Liver (tissue), 9 donors: ENCODE data around the gene SMAD5. TPM values are rescaled to one million over a fixed set of nuclear protein-coding genes. Genes with fewer than 3 reads are reported as not detected.

ENCODE experiments used
- DNase-seq: peaks from one replicate; pipeline ENCODE4 v3.0.0-alpha.2; 2017; ENCODE audit warnings: low spot score
- H3K27ac ChIP-seq, 2 donors: one replicate each; pipeline ENCODE4 v1.7.0; 2013; ENCODE audit warnings: inconsistent platforms in 2 of 2, low read length in 2 of 2, control low read depth in 1 of 2, low read depth in 1 of 2, mild to moderate bottlenecking in 1 of 2
- H3K27me3 ChIP-seq, 4 donors: one replicate each; pipeline versions ENCODE4 v1.6.1 to v1.7.0; 2013; ENCODE audit warnings: low read length in 3 of 4, inconsistent platforms in 1 of 4, mild to moderate bottlenecking in 1 of 4, moderate library complexity in 1 of 4; ENCODE audit not compliant: control insufficient read depth in 4 of 4, insufficient read depth in 4 of 4
- H3K36me3 ChIP-seq, 4 donors: one replicate each; pipeline versions ENCODE4 v1.6.1 to v1.7.0; 2013; ENCODE audit warnings: low read length in 3 of 4, mild to moderate bottlenecking in 3 of 4, low read depth in 1 of 4, moderate library complexity in 1 of 4; ENCODE audit not compliant: control insufficient read depth in 4 of 4, insufficient read depth in 3 of 4
- H3K4me1 ChIP-seq, 4 donors: one replicate each; pipeline versions ENCODE4 v1.6.1 to v1.7.0; 2013; ENCODE audit warnings: low read length in 3 of 4, mild to moderate bottlenecking in 3 of 4, moderate library complexity in 1 of 4; ENCODE audit not compliant: control insufficient read depth in 4 of 4, insufficient read depth in 4 of 4
- H3K4me3 ChIP-seq, 3 donors: one replicate each; pipeline versions ENCODE4 v1.6.1 to v1.7.0; 2013; ENCODE audit warnings: low read length in 3 of 3, control low read depth in 1 of 3, low read depth in 1 of 3, mild to moderate bottlenecking in 1 of 3
- H3K9ac ChIP-seq, 2 donors: one replicate each; pipeline ENCODE4 v1.7.0; 2013; ENCODE audit warnings: low read length in 2 of 2, mild to moderate bottlenecking in 2 of 2, moderate library complexity in 2 of 2, control low read depth in 1 of 2, low read depth in 1 of 2
- H3K9me3 ChIP-seq, 4 donors: one replicate each; pipeline versions ENCODE4 v1.6.1 to v1.7.0; 2013; ENCODE audit warnings: low read length in 3 of 4; ENCODE audit not compliant: control insufficient read depth in 4 of 4
- CTCF ChIP-seq: fragments of 150-350 bp; IDR thresholded peaks from 2 replicates; pipeline ENCODE4 v1.5.1; 2017; ENCODE audit warnings: improper control_type of control experiment, low read depth, low read length; ENCODE audit not compliant: missing input control
- EGR1 ChIP-seq, 2 donors: IDR thresholded peaks; 2 replicates each; pipeline ENCODE4 v1.6.1; 2016 to 2018; ENCODE audit warnings: antibody characterized with exemption in 2 of 2, low read depth in 2 of 2
- FOXA1 ChIP-seq: IDR thresholded peaks from 2 replicates; pipeline ENCODE4 v1.6.1; 2016; ENCODE audit warnings: antibody characterized with exemption
- FOXA2 ChIP-seq: IDR thresholded peaks from 2 replicates; pipeline ENCODE4 v1.6.1; 2016; ENCODE audit warnings: antibody characterized with exemption
- GABPA ChIP-seq, 2 donors: IDR thresholded peaks in 1 of 2; conservative IDR thresholded peaks in 1 of 2; 2 replicates each; pipeline ENCODE4 v1.6.1; 2016; ENCODE audit warnings: antibody characterized with exemption in 2 of 2, mild to moderate bottlenecking in 1 of 2, moderate library complexity in 1 of 2
- JUND ChIP-seq, 2 donors: IDR thresholded peaks; 2 replicates each; pipeline ENCODE4 v1.6.1; 2016; ENCODE audit warnings: antibody characterized with exemption in 2 of 2
- MAX ChIP-seq: IDR thresholded peaks from 2 replicates; pipeline ENCODE4 v1.6.1; 2016; ENCODE audit warnings: antibody characterized with exemption
- RAD21 ChIP-seq, 2 donors: IDR thresholded peaks; 2 replicates each; pipeline ENCODE4 v1.6.1; 2016; ENCODE audit warnings: antibody characterized with exemption in 2 of 2, mild to moderate bottlenecking in 2 of 2
- SP1 ChIP-seq: IDR thresholded peaks from 2 replicates; pipeline ENCODE4 v1.6.1; 2018; ENCODE audit warnings: antibody characterized with exemption, mild to moderate bottlenecking
- TAF1 ChIP-seq: conservative IDR thresholded peaks from 2 replicates; pipeline ENCODE4 v1.6.1; 2016; ENCODE audit warnings: antibody characterized with exemption, mild to moderate bottlenecking
- ZBTB33 ChIP-seq: IDR thresholded peaks from 2 replicates; pipeline ENCODE4 v1.6.1; 2016; ENCODE audit warnings: antibody characterized with exemption
- WGBS: extraction: QIAGEN DNeasy Blood & Tissue Kit; methylation state at CpG from one replicate; pipeline ENCODE4 v1.1.7; 2013; 5-methylcytosine and 5-hydroxymethylcytosine counted together
- polyA plus RNA-seq, 2 donors: library from polyadenylated mRNA; stranded (reverse) in 1 of 2; unstranded in 1 of 2; fragments of 200-250 nt in 1 of 2; fragments of >200 nt in 1 of 2; fragmentation: Nextera tagmentation in 1 of 2; extraction: Ambion mirVana in 1 of 2; gene quantifications; one replicate each; pipeline versions ENCODE4 v1.2.1 to v1.2.3, GENCODE V29; 2013 to 2015
- total RNA-seq, 2 donors: library from RNA; depleted of rRNA; stranded (reverse); fragments of >200 nt; gene quantifications; one replicate each; pipeline ENCODE4 v1.2.3, GENCODE V29; 2014
- TF ChIP-seq, protein P1 (sequence below): IDR thresholded peaks from 2 replicates; pipeline ENCODE4 v1.6.1; 2016; ENCODE audit warnings: antibody characterized with exemption, mild to moderate bottlenecking
- TF ChIP-seq, protein P2 (sequence below): IDR thresholded peaks from 2 replicates; pipeline ENCODE4 v1.6.1; 2016; ENCODE audit warnings: antibody characterized with exemption
- donor health status: healthy.
- donor health status: healthy.
- donor health status: healthy.
- donor health status: healthy.
- donor health status: healthy.

SMAD5 gene
- total and polyA plus RNA-seq, 4 donors: 5.9 to 42.0 (median 16.3) TPM

GRCh38 chr5:136228136-136228757, 95.6 kb downstream of the SMAD5 start:
- no peak overlapping the region for H3K4me3 ChIP-seq
- no peaks in the 10 kb centered on the region for H3K27me3 ChIP-seq
- H3K27ac ChIP-seq: no peak overlapping the region
- WGBS: 47% methylated on average over 7 of the region's 7 CpGs
- TF ChIP-seq, protein P1, sequence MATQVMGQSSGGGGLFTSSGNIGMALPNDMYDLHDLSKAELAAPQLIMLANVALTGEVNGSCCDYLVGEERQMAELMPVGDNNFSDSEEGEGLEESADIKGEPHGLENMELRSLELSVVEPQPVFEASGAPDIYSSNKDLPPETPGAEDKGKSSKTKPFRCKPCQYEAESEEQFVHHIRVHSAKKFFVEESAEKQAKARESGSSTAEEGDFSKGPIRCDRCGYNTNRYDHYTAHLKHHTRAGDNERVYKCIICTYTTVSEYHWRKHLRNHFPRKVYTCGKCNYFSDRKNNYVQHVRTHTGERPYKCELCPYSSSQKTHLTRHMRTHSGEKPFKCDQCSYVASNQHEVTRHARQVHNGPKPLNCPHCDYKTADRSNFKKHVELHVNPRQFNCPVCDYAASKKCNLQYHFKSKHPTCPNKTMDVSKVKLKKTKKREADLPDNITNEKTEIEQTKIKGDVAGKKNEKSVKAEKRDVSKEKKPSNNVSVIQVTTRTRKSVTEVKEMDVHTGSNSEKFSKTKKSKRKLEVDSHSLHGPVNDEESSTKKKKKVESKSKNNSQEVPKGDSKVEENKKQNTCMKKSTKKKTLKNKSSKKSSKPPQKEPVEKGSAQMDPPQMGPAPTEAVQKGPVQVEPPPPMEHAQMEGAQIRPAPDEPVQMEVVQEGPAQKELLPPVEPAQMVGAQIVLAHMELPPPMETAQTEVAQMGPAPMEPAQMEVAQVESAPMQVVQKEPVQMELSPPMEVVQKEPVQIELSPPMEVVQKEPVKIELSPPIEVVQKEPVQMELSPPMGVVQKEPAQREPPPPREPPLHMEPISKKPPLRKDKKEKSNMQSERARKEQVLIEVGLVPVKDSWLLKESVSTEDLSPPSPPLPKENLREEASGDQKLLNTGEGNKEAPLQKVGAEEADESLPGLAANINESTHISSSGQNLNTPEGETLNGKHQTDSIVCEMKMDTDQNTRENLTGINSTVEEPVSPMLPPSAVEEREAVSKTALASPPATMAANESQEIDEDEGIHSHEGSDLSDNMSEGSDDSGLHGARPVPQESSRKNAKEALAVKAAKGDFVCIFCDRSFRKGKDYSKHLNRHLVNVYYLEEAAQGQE: no peak
- TF ChIP-seq FOXA2: no peak
- no peak for TF ChIP-seq ZBTB33
- TF ChIP-seq RAD21 (IDR thresholded peaks at IDR 0.05): no peak
- TF ChIP-seq, protein P2, sequence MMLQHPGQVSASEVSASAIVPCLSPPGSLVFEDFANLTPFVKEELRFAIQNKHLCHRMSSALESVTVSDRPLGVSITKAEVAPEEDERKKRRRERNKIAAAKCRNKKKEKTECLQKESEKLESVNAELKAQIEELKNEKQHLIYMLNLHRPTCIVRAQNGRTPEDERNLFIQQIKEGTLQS: no peak
- no peak for TF ChIP-seq CTCF
- TF ChIP-seq FOXA1: no peak
- TF ChIP-seq SP1: no peak
- TF ChIP-seq JUND (IDR thresholded peaks at IDR 0.05): no peak
- TF ChIP-seq GABPA (IDR thresholded peaks at IDR 0.05 in 1 of 2, conservative IDR thresholded peaks at IDR 0.05 in 1 of 2): no peak
- no peak for TF ChIP-seq EGR1 (IDR thresholded peaks at IDR 0.05; ENCODE audit: low read depth in 2 of 2)
- TF ChIP-seq TAF1: no peak
- no peaks in the 10 kb centered on the region for H3K36me3 ChIP-seq
- DNase-seq: no peak
- H3K4me1 ChIP-seq: no peaks in the 10 kb centered on the region
- H3K9ac ChIP-seq: no peak overlapping the region
- H3K9me3 ChIP-seq: no peaks in the 10 kb centered on the region

GRCh38 chr5:136230176-136230575, 97.5 kb downstream of the SMAD5 start:
- no peak for TF ChIP-seq MAX
- TF ChIP-seq FOXA2: no peak
- TF ChIP-seq EGR1 (IDR thresholded peaks at IDR 0.05; ENCODE audit: low read depth in 2 of 2): no peak
- TF ChIP-seq, protein P2: no peak
- no peak for TF ChIP-seq SP1
- no peak for TF ChIP-seq FOXA1
- no peak for TF ChIP-seq TAF1
- 34% methylated on average over 1 of the region's 1 CpG for WGBS
- H3K27ac ChIP-seq: no peak overlapping the region
- no peaks in the 10 kb centered on the region for H3K4me1 ChIP-seq
- no peak overlapping the region for H3K4me3 ChIP-seq
- DNase-seq: no peak
- no peaks in the 10 kb centered on the region for H3K27me3 ChIP-seq
- no peaks in the 10 kb centered on the region for H3K36me3 ChIP-seq
- H3K9me3 ChIP-seq: no peaks in the 10 kb centered on the region
- no peak overlapping the region for H3K9ac ChIP-seq
